Measurements from ENCODE around the gene UBTD2. TPM values are rescaled to one million over a fixed set of nuclear protein-coding genes. Genes with fewer than 3 reads are reported as not detected.

The UBTD2 gene
- total and polyA plus RNA-seq, 10 of the 15 experiments (the other 5 are each of a cell fraction or from before 2014, with no cell fraction given), result 7.7 to 30.5 (median 19.4) TPM

GRCh38 chr5:172322028-172322965 is 38.7 kb upstream of the UBTD2 start:
- FAIRE-seq (no peak), DNase-seq (ENCODE audit: low read depth, low spot score) (no peak), ATAC-seq (peak; percentile 90)
- ChIA-PET RAD21 (ENCODE audit: unreplicated experiment) (interaction anchor here (1.0 to 2.2 kb wide), 3 partner anchors 22 to 136 kb away, joined by 3 to 8 read pairs (median 3); no protein-coding TSS in a partner anchor), CTCF (interaction anchor here (0.6 to 1.1 kb wide), 7 partner anchors 11 to 402 kb away, joined by 3 to 5 read pairs (median 3); no protein-coding TSS in a partner anchor), POLR2A (interaction anchor here (1.4 to 2.5 kb wide), 2 partner anchors 55 to 57 kb away, joined by 4 to 6 read pairs; no protein-coding TSS in a partner anchor), SMC1A (ENCODE audit: uncharacterized antibody, unreplicated experiment) (interaction anchor here (0.8 to 5.1 kb wide), 5 partner anchors 11 to 137 kb away, joined by 3 to 29 read pairs (median 5); no protein-coding TSS in a partner anchor)
- in situ Hi-C loops (cut with MboI) (no loop called here), intact Hi-C loops (cut with micrococcal nuclease; ENCODE audit: unreplicated experiment) (loop anchor here (5.0 kb wide), 1 partner anchor 40 kb away; no protein-coding TSS in a partner anchor)
- H2AFZ ChIP-seq (ENCODE audit: control insufficient read depth, low read depth, low read length), result peak overlapping the region; percentile 58
- H3K4me1 ChIP-seq (ENCODE audit: control insufficient read depth, insufficient read depth, low read length), result peaks cover 38% of the 10 kb centered on the region
- no peaks in the 10 kb centered on the region for H4K20me1 ChIP-seq (ENCODE audit: control insufficient read depth, insufficient read depth)
- H3K36me3 ChIP-seq (ENCODE audit: control insufficient read depth in 2 of 2, insufficient read depth in 2 of 2, low read length in 1 of 2), result no peaks in the 10 kb centered on the region
- BruUV-seq (replicated peaks), result no TSS peak
- no peaks in the 10 kb centered on the region for H3K79me2 ChIP-seq (ENCODE audit: control insufficient read depth, insufficient read depth, low read length)
- no peaks in the 10 kb centered on the region; the same call in 1 of the 3 replicates for H3K9me3 ChIP-seq (replicated peaks; ENCODE audit: control insufficient read depth, insufficient read depth, low read length)
- peak overlapping the region; percentile 28 for H3K9ac ChIP-seq (ENCODE audit: control insufficient read depth, insufficient read depth, low read length)
- H3K4me3 ChIP-seq, result 0 out of 2 replicates have a peak overlapping the region, but pooled peaks have one; percentile 0
- peak overlapping the region; percentile 89 for H3K27ac ChIP-seq (ENCODE audit: control insufficient read depth, insufficient read depth)
- peak overlapping the region; percentile 70 for H3K4me2 ChIP-seq (ENCODE audit: control insufficient read depth, insufficient read depth)
- no peaks in the 10 kb centered on the region for H3K27me3 ChIP-seq (replicated peaks in 1 of 2; ENCODE audit: control insufficient read depth in 2 of 2, insufficient read depth in 2 of 2, low read length in 1 of 2)
- WGBS (ENCODE audit: insufficient coverage, insufficient replicate concordance, low lambda C conversion rate, missing lambda C conversion rate), result 23% methylated on average over 8 of the region's 9 CpGs
- TF ChIP-seq GATAD2B (conservative IDR thresholded peaks at IDR 0.05; ENCODE audit: low read depth) (no peak), ELK1 (IDR thresholded peaks at IDR 0.05; ENCODE audit: low read depth, low read length) (no peak; the same call in 1 of the 2 replicates), STAT3 (IDR thresholded peaks at IDR 0.05; ENCODE audit: low read depth, low read length) (no peak), CHD4 (IDR thresholded peaks at IDR 0.05) (no peak), E2F8 (IDR thresholded peaks at IDR 0.05; ENCODE audit: low read depth, partially characterized antibody) (no peak), DPF2 (IDR thresholded peaks at IDR 0.05) (no peak), BACH1 (IDR thresholded peaks at IDR 0.05; ENCODE audit: borderline replicate concordance) (no peak), ZBTB40 (IDR thresholded peaks at IDR 0.05; ENCODE audit: borderline replicate concordance) (no peak; the same call in 1 of the 2 replicates)
- TF ChIP-seq, protein P1, sequence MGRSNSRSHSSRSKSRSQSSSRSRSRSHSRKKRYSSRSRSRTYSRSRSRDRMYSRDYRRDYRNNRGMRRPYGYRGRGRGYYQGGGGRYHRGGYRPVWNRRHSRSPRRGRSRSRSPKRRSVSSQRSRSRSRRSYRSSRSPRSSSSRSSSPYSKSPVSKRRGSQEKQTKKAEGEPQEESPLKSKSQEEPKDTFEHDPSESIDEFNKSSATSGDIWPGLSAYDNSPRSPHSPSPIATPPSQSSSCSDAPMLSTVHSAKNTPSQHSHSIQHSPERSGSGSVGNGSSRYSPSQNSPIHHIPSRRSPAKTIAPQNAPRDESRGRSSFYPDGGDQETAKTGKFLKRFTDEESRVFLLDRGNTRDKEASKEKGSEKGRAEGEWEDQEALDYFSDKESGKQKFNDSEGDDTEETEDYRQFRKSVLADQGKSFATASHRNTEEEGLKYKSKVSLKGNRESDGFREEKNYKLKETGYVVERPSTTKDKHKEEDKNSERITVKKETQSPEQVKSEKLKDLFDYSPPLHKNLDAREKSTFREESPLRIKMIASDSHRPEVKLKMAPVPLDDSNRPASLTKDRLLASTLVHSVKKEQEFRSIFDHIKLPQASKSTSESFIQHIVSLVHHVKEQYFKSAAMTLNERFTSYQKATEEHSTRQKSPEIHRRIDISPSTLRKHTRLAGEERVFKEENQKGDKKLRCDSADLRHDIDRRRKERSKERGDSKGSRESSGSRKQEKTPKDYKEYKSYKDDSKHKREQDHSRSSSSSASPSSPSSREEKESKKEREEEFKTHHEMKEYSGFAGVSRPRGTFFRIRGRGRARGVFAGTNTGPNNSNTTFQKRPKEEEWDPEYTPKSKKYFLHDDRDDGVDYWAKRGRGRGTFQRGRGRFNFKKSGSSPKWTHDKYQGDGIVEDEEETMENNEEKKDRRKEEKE (IDR thresholded peaks at IDR 0.05), result no peak
